Stimulated activated CD4-positive, alpha-beta T cell treated with anti-CD3 and anti-CD28 coated beads, TNF-alpha, amount 100 ng/mL, for 48 hours (primary cell): ENCODE measurements around the gene SLC6A1.

Source experiments
- DNase-seq, 3 donors: peaks; one replicate each; pipeline ENCODE4 v3.0.0-alpha.2; 2020; ENCODE audit warnings: low read depth in 3 of 3

SLC6A1 gene

DNA sequence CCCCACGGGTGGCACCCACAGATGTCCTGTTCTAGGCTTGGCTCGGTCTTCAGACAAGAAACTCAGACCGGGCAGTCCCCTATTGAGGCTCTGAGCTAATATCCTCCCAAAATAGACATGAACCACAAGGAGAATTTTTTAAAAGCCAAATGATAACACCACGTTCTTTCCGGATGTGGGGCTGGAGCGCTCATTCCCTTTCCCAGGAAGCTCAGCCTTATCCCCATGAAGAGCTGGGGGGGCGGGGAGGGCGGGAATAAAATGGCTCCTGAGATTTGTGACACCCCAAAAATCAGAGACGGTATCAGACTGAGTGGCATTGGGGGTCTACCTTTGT is 1.1 kb downstream of the SLC6A1 start:
- DNase-seq, result no peak

DNA sequence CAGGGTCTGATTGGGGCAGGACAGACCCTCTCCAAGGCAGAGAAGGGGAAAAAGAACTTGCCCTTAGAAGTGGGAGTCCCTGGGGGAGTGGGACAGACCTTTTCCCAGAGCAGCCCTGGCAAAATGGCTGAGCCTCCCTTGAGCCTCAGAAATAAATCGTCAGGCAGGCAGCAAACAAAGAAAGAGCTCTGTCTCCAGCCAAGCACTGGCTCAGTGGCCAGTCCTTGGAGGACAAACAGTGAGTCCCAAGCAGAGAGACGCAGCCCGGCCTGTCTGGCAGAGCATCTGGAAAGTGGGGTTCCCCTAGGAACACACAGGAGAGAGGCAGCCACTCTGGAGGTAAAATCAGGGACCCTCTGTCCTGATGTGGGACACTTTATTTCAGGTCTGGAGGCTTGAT is 1.8 kb downstream of the SLC6A1 start:
- DNase-seq, result no peak

DNA sequence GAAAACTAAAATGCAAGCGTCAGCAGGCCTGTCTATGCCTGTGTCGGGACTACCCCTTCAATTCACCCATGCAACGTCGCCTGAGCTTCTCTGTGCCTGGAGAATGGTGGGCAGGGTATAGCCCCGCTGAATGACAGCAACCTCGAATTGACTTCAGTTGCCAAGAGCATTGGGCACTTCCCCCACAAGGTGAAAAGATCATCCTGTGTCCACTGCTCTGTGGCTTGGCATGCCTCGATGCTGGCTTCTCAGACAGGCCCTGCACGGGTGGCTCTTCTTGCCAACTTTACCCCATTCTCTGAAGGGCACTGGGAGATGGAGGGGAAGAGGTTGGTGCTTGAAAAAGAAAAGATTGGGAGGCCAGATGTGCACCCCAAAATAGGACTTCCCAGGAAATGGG is 3.3 kb downstream of the SLC6A1 start:
- no peak for DNase-seq

DNA sequence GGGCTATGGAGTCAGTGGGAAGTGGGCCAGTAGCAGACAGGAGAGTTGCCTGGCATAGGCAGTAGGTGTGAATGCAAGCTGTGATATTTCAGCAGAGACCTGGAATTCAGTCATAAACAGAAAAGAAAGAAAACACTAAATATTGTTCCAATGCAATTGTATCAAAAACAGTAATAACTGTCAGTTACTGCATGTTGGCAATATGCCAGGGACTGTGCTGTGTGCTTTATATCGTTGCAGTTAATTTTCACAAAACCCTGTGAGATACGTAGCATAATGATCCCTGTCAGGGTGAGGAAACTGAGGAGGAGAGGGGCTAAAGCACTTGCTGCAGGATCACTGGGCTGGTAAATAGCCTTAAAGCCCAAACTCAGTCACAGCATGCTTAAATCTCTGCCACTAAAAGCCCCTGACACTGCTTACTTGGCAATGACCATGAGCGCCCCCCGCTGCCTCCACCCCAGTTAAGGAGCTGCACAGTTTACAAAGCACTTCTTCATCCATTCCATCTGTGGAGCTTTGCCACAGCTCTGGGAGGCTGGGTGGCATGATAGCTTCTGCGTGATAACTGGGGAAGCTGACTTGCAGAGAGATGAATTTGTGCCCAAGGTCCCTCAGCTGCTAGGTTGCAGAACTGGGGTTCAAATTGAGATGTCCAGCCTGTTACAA is 3.9 kb downstream of the SLC6A1 start:
- DNase-seq, result no peak

DNA sequence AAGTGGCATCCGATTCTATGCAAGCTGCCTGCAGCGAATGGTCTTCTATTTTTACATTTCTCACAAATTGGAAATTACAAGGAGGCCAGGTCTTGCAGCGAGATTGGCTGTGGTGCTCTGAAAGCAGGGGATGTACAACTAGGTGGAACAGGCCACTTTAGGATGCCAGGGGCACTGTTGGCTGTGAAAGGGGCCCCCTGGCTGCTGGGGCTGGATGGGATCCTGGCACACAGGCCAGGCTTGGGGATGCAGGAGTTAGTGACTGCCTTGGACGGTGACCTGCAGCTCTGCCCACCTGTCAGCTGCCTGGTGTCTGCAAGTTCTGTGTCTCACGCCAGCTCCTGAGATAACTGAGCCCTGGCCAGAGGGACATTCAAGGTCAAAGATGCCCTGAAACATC is 4.6 kb downstream of the SLC6A1 start:
- no peak for DNase-seq

DNA sequence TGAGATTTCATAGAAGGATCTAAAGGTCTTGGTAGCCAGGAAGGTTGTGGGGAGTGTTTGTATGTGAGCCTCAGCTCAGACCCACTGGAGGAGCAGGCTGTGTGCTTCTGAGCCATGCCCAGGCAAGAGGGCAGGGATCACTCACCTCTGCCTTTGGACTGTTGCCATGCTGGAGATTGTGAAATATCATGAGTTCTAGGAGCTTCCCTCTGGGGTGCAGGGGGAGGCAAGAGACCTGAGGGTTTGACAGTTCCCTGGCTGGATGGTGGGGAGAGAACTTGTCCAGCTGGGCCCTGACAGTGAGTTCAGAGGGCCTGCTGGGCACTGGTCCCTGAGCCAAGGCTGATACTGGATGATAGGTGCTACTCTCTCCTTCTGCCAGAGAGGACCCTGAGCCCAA is 6.0 kb downstream of the SLC6A1 start:
- DNase-seq, result no peak

DNA sequence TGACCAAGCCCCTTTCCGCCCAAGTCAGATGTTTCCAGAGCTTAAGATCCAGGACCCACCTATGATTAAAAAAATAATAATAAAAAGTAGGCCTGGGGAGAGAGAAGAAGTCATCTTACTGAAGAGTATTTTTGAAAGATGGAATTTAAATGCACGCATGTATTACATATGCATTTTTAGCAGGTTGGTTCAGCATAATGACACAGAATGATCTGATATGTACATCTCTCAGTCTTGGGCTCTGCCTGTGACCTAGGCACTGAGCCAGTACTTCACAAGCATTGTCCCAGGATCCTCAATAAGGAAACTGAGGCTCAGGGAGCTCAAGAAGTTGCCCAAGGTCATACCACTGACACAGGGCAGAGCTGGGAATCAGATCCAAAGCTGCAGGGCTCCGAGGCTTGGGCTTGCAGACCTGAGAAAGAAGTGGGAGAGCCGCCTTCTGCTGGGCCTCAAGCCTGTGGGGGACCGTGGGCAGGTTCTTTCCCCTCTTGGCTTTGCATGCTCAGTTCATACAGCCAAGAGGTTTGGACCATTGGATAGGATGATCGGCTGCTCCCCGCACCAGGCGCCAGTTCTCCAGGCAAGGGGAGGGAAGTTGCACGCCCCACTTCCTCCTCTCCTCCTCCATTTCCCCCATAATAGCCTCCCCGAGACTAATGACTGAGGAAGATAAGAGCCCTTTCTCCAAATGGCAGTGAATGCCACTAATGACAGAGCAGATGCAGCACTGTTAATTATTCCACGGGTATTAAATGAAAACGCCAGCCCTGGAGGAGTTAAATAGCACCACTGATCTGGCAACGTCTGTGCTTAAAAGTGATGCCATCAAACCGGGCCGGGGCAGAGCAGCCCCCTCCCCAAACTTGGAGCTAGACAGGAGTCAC is 6.9 kb downstream of the SLC6A1 start:
- no peak for DNase-seq

DNA sequence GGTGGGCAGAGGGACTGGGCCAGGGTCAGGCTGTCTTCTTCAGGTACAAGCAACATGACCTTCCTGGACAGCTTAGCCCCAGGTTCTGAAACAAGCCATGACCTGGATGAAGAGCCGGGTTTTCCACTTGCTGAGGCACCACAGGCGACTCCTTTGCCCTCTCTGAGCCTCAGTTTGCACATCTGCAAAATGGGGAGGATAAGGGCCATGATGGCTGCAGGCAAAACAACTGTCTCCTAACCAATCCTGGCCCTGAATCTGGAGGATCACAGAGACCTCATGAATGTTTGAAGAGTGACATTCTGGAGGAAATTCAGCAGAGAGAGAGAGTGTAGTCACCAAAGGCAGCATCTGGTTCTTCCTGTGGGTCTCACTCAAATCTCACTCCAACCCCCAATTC is 8.0 kb downstream of the SLC6A1 start:
- DNase-seq, result no peak

DNA sequence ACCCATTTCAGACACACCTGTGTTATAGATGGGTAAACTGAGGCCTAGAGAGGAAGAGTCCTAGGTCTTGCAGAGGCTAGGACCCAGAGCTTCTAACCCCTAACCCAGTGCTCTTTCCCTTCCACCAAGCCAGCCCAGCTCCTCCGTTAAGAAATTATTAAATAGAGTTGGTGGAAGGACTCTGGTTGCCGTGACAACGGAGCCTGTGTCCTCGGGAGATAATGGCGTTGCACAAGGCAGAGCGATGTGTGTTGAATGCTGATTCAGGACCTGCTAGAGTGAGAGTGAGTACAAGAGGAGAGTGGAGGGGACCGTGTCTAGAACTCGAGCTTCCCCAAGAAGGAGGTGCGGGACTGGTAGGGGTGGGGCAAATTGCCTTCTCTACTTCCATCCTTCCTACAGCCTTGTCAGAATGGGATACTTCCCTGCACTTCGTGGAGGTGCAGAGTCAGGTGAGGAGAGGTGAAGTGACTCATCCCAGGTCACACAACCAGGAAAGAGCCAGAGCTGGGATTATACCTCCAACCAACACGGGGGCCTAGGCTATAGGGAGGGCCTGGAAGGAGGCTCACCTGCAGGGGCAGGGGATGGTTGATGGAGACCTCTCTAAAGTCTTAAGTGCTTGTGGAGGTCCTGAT is 8.6 kb downstream of the SLC6A1 start:
- DNase-seq, result no peak

DNA sequence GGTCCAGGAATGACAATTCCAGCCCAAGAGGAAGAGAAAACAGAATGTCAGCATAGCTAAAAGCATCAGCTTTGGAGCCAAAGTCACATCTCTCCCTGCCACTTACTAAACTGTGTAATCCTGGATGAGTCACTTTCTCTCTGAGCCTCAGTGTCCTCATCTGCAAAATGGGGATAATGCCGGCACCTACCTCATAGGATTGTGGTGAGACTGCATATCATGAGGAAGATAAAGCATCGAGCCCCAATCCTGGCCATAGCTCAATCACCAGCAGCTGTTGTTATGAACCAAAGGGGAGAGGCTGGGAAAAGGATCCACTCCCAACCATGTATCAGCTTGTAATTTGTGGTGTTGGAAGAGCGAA is 9.1 kb downstream of the SLC6A1 start:
- DNase-seq, result no peak

DNA sequence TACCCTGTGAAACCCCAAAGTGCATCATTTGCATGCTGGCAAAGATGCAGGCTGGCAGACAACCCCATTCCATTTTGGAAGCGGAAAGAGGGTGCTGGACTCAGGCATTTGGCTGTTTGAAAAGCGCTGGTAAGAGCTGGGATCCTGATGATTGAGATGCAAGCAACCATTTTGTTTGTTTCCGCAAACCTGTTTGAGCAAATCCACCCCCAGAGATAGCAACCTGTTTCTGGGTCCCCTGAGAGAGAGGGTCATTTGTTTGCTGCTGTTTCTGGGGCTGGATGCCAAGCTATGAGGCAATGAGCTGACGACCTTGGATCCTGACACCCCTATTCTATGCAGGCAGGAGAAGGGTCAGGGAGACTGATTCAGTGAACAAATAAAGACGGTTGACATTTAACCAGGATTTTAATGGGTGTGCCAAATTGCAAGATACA is 9.8 kb downstream of the SLC6A1 start:
- no peak for DNase-seq

DNA sequence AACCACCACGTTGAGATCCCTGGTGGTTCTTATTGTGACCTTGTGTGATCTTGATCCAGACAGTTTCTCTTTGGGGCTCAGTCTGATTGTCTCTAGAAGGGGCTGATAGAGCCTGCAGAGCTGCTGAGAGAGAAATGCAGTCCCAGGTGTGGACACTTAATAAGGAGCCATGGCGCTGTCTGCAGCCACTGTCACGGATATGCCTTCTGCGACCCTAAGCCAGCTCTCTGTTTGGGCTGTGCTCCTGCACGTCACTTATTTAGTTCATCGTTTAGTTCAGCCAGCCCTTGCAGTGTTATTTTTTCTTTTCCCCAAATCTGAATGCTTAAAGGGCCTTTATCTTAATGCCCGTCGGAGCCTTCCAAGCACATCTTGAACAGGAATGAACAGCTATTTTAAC is 12.0 kb downstream of the SLC6A1 start:
- no peak for DNase-seq

DNA sequence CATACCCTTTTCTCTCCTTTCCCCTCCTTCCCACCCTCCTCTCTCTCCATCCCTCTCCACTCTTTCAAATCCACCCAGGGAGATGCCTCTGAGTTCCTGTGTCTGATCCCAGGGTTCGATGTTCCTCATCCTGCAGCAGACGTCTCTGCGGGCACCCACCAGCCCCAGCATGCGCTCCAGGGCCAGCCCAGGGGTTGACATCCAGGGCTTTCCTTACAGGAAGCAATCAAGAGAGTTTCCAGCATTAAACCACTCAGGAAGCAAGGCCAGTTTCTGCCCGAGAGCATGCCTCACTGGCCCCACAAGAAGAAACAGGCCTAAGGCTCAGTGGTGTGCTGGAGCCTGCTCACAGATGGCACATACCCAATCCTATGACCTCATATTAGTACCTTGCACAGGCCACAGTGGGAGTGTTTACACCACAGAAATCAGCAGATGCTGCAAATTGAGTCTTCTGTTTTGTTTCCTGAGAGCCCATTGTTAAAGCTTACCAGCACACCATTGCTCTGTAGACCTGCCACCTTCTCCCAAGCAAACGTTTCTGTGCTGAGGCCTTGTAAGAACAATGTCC is 13.2 kb downstream of the SLC6A1 start:
- no peak for DNase-seq

DNA sequence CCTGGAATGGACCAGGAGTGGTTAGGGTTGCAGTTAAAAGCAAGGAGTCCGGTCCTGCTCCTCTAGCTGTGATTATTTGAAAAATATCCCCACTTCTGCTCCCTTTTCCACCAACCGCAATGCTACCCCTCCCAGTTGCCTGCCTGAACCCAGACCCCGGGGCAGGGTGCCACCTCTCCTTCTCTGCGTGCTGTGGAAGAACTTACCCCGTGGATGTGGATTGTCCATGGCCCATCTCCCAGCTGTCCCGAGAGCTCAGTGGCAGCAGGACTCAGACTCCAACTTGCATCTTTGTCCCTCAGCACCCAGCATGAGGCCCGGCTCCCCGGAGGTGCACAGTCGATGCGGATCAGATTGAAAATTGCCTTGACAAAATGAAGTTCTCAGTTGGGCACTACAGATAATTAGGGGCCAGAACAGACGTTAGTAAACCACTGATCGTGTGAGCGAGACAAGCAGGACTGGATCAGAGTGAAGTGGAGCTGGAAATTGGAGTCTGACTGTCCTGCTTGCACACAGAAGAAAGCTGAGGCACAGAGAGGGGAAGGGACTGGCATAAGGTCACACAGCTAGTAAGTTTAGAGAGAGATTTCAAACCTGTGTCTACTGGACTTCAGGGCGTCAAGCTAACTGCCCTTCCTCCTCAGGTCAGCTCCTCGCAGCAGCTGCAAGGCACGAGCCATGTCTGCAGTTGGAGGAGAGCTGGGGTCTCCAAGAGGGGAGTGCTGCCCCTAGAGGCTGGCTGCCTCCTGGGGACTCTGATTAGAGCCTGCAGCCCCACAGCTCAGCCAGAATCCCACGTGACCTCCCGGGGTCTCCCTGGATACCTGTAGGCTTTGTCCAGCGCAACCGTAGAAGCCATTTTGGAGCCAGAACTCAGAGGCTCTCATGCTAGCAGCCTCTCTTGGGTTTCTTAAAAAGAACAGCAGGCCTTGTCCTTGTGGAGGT is 14.7 kb downstream of the SLC6A1 start:
- DNase-seq, result no peak

DNA sequence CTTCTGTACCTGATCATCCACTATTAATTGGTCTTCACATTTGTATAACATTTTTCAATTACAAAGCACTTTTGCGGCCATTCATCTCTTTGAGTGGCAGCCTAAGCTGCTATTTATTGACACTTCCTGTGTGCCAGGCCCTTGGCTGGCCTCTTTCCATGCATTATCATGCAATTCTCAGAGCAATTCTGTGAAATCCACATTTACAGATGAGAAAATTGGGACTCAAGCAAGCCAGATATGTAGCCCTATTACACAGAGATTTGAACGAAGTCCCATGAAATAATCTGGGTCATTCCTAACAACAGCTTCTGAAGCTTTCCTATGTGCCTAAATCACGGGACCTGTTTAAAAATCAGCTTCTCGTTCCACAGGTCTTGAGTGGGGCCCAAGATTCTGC is 17.4 kb downstream of the SLC6A1 start:
- DNase-seq, result no peak

DNA sequence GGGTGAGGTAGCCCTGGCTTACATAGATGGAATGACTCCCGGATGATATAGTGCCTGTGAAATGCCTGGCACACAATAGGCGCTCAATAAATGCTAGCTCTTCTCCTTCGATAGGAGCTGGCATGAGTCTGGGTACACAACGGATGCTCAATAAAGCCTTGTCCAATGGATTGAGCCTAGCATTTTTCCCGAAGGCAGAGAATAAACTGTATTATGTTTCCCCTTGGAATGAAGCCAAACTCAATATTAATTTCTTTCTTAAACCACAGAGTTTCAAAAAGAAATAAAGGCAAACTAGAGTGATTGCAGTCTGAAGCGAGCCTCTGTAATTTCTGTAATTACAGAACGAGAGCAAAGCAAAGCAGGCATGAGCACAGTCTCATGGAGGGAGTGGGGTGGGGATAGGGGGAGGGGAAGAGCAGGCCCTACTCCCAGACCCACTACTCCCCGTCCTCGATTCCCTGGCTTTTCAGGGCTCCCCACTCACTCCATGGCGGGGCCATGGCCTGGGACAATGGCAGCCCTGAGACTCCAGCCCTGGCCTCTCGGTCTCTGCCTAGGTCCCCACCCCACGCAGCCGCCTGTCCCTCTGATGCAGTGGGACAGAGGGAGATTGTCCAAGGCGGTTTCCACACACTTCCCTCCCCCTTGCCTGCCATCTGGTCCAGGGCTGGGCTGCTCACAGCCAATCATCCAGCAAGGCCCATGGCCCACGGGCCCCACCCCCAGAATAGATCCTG is 18.0 kb downstream of the SLC6A1 start:
- no peak for DNase-seq

DNA sequence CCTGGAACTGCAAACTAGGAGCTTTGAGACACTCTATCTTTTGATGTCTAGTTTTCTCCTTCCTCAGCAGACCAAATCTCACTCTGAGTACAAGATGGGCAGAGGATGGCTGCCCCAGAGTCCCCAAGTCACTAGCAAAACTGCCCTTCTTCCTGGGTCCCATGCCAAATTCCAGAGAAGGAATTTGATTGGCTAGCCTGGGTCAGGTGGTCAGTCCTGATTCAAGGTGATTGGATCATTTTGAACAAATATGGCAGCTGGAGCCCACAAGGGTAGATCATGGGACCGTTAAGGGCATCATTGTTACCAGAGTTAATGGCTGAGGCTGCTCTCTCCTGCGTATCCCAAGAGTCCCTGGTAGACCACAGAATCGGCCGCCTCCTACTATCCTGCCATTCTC is 21.7 kb downstream of the SLC6A1 start:
- no peak for DNase-seq

DNA sequence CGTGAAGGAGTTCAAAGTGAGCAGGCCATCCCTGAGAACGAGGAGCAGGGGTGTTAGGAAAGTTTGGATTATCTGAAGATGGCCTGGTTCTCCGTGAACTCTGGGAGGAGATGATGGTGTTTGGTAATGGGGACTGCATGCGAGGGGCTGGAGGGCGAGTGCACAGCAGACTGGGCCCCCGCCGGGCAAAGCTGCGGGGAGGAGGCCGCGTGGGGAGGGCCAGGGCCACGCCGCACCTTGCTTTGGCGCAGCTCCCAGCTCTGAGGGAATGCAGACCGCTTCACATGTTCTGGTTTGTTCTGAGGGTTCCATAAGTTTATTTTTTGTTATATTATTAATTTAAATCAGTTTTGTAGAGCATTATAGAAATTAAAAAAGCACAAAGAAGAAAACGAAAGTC is 22.2 kb downstream of the SLC6A1 start:
- no peak for DNase-seq

DNA sequence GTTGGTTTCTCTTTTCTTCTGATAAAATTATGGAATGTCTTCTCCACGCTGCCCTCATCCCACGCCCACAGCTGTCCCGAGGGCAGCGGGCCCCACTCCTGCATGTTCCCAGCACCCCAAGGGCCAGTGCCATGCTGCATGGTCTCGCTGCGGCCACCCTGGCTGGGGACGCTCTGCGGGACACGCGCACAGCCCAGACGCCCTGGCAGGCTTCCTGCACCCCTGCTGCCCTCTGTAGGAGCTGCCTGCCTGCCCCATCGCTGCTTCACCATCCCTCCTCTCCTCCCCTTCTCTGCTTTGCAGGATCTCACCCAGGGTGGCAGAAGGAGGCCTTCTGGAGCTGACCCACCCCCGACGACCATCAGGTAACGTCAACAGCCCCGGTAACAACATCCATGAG is 22.8 kb downstream of the SLC6A1 start:
- no peak for DNase-seq

DNA sequence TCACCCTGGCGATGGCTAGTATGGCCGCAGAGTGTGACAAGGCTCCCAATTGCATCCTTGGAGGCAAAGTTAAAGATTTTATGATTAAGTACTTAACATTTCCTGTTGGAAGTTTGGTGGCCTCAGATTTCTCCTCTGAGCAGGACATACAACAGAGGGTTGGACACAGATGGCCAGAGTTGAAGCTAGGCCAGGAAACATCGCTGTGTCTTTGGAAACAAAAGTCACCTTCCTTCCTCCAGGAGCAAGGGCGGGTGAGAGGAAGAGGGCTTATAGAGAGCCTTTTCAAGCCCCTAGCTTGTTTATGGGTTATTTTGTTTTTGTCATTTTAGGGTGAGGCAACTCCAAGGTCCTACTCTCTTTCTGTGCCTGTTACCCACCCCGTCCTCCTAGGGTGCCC is 24.2 kb downstream of the SLC6A1 start:
- no peak for DNase-seq
